Stimulated activated CD4-positive, alpha-beta T cell treated with anti-CD3 and anti-CD28 coated beads, Interleukin-2, amount 100 ng/mL, for 48 hours (primary cell): ENCODE results near the gene PATJ.
"Not testable (repeated sequence)": the region's sequence is repeated elsewhere in the genome, so short reads cannot be mapped to it uniquely, and the experiment has no call there.

Source experiments
- DNase-seq, 2 donors: peaks; one replicate each; pipeline ENCODE4 v3.0.0-alpha.2; 2020

PATJ gene

DNA sequence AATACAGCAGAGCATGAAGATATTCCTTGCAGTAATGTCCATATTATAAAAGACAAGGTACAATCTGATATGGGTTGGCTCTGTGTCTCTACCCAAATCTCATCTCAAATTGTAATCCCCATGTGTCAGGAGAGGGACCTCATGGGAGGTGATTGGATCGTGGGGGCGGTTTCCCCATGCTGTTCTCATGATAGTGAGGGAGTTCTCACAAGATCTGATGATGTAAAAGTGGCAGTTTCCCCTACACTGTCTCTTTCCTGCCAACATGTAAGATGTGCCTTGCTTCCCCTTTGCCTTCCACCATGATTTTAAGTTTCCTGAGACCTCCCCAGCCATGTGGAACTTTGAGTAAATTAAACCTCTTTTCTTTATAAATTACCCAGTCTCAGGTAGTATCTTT lies 152.0 kb downstream of the PATJ start:
- DNase-seq = not testable (repeated sequence)

DNA sequence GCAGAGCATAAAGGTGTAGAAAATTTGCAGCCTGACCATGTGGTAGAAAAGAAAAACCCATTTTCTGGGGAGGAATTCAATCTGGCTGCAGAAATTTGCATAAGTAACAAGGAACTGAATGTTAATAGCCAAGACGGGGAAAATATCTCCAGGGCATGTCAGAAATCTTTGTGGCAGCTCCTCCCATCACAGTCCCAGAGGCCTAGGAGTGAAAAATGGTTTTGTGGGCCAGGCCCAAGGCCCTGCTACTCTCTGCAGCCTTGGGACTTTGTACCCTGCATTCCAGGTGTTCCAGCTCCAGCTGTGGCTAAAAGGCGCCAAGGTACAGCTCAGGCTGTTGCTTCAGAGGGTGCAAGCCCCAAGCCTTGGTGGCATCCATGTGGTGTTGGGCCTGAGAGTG lies 152.9 kb downstream of the PATJ start:
- DNase-seq = no peak

GRCh38 chr1:61898658-61899057 lies 156.4 kb downstream of the PATJ start:
- no peak for DNase-seq

- DNase-seq = no peak
Observed at GRCh38 chr1:61904354-61904753, 162.1 kb downstream of the PATJ start.

DNA sequence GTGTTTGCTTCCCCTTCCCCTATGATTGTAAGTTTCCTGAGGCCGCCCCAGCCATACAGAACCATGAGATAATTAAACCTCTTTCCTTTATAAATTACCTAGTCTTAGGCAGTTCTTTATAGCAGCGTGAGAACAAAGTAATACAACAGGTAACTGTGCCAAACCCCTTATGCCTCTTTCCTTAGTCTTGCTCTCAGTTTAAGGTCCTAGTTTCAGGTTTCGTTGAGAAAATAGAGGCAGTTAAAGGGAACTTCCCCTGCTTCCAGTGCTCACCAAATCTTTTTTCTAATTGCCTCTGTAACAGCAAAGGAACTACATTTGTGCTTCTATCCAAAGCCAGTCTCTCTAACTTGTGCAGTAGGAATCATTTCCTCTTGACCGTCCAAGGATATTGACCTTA lies 164.8 kb downstream of the PATJ start:
- DNase-seq = no peak

- no peak for DNase-seq
Observed at GRCh38 chr1:61910035-61910434, 167.8 kb downstream of the PATJ start.

DNA sequence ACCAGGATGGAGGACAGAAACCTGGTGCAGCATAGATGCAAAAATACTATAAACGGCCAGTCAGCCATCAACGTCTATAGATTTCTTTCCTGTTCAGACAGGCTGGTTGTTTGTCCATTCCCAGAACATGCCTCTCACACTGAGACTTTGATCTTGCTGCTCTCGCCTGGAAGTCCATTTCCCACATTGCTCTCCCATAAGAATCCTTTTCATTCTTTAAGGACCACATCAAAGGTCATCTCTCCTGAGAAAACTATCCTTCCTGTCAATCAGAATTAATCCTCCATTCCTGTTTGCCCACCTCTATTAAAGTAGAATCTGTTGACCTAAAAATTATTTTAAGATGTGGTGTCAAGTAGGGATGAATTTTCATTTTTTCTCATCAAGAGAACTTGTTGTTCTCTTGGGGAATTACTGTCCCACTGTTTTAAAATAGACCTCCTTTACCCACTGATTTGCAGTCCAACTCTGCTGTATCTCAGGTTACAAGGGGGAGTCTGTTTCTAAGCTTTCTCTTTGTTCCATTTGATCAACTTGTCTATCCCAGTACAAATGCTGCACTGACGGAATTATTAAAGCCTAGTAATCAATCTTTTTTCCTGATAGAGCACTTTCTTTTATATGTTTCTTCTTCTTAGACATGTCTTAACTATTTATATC lies 172.7 kb downstream of the PATJ start:
- DNase-seq = no peak

GRCh38 chr1:61921435-61921834 lies 179.2 kb downstream of the PATJ start:
- no peak for DNase-seq

DNA sequence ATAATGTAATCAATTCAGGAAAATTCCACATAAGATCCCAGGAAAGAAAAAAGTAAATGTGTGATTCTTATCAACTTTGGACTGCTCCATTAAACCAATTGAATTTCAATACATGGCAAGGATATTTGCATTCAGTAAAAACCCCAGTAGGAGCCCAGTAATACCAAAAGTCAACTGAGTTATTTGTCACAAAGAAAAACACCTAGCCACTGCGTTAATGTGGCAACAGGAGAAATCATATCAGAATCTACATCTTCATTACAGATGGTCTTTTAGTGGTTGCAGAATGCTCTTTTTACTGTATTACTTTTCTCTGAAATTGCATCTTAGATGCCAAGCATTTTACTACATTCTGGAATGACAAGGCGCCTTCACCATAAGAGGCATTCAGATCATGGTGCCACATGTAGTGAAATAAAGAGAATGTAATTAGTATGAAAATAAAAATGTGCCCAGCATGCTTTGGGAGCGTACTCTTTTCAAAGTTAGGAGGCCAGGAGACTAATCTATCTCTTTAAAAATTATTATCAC lies 180.7 kb downstream of the PATJ start:
- DNase-seq = no peak

GRCh38 chr1:61925591-61926298 lies 183.5 kb downstream of the PATJ start:
- DNase-seq = no peak

GRCh38 chr1:61926597-61926996 lies 184.3 kb downstream of the PATJ start:
- DNase-seq = no peak

DNA sequence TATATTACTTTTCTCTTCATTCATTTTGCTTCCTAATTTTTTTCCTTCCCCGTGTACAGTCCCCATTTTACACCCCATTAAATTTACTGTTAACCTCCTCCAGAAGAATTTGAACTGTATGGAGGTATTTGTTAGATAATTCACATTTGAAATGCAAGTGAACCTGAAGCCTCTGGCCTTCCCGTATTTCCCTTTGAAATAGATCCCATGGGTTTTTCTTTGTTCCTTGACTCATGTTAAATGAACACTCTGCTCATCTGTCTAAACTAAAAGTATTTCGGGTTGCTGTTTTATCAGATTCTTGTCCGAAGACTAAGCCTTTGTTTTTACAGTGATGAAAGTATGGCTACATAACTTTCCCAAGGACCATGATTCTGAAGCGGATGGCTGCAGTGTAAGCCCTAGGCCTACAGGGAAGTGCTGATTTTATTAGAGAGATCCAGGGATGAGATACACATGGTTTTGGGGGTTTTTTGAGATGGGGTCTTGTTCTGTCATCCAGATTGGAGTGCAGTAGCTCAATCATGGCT lies 187.9 kb downstream of the PATJ start:
- no peak for DNase-seq

DNA sequence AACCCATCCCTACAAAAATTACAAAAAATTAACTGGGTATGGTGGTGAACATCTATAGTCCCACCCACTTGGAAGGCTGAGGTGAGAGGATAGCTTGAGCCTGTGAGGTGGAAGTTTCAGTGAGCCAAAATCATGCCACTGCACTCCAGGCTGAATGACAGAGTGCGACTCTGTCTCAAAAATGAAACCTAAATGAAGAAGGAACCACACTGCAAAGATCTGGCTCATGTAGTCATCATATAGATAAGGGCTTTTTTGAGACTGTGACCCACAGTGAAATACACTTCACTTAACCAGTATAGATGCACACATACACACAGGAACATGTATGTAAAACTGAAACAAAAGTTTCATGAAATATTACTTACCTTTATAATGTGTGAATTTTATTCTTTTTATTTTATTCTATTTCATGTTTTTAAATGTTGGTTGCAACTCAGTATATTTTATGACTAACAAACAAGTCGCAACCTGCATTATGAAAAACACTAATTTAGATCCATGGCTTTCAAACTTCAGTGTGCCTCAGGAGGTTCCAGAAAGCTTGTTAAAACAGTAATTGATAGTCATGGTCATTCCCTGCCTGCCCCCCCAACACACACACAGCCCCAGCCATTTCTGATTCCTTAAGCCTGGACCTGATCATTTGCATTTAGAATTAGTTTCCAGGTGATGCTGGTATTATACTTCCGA lies 189.5 kb downstream of the PATJ start:
- DNase-seq = no peak

- DNase-seq = no peak
Observed at GRCh38 chr1:61935516-61935915, 193.2 kb downstream of the PATJ start.

GRCh38 chr1:61936839-61937238 lies 194.6 kb downstream of the PATJ start:
- no peak for DNase-seq

DNA sequence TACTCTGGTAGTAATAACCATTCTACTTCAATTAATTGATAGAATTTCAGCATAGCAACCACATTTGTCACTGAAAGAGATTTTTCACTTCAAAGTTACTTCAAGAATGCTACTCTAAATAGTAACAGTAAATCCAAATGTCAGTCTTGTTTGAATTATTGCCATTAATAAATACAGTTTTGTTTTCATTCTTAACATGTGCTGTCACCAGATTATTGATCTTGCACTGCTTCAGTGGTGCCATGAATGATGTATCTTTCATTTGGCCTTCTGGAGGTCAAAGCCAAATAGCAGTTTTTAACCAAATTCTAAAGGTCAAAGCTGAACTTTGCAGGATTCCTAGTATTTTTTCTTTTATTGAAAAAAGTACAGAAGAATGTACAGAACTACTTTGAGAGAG lies 199.5 kb downstream of the PATJ start:
- no peak for DNase-seq

GRCh38 chr1:61942856-61943255 lies 200.6 kb downstream of the PATJ start:
- no peak for DNase-seq

GRCh38 chr1:61948685-61949084 lies 206.4 kb downstream of the PATJ start:
- DNase-seq = not testable (repeated sequence)

- DNase-seq = no peak
Observed at GRCh38 chr1:61950418-61950817, 208.1 kb downstream of the PATJ start.

- no peak for DNase-seq
Observed at GRCh38 chr1:61951731-61952580, 209.7 kb downstream of the PATJ start.

- DNase-seq = no peak
Observed at GRCh38 chr1:61952675-61953074, 210.4 kb downstream of the PATJ start.

DNA sequence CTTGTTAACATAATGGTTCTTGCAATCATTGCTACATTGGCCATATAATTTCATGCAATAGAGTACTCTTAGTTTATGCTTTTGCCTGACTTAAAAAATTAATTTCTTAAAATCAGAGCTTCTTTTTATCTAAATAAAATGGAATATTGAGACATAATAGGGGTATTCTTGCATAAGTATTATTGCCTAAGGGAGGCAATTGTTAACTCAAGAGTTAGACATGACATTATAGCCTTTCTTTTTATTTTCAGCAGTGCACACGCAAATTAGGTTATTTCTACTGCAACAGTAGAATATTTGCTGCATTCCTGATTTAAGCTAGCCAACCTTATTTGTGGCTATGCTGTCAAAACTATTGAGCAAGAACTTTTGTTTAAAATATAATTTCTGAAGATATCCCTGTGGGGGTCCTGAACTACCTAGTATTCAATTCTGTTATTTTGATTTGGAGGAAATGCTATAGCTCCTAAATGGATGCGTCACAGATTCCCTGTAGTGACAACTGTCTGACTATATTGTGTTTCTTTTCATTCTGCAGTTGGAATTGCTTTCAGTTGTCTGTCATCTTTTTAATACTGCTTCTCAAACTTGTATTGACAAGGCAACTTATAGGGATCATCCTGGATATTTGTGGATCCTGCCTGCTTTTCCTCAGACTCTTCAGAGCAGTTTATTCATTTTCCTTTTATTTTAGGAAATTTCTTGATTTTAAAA lies 211.0 kb downstream of the PATJ start:
- no peak for DNase-seq
